Midbrain (tissue), 1 donor: ENCODE data around the gene STPG2.

Experiments used
- DNase-seq: peaks from one replicate; lab custom pipeline; 2025; lab: John Stamatoyannopoulos, UW

The STPG2 gene

DNA sequence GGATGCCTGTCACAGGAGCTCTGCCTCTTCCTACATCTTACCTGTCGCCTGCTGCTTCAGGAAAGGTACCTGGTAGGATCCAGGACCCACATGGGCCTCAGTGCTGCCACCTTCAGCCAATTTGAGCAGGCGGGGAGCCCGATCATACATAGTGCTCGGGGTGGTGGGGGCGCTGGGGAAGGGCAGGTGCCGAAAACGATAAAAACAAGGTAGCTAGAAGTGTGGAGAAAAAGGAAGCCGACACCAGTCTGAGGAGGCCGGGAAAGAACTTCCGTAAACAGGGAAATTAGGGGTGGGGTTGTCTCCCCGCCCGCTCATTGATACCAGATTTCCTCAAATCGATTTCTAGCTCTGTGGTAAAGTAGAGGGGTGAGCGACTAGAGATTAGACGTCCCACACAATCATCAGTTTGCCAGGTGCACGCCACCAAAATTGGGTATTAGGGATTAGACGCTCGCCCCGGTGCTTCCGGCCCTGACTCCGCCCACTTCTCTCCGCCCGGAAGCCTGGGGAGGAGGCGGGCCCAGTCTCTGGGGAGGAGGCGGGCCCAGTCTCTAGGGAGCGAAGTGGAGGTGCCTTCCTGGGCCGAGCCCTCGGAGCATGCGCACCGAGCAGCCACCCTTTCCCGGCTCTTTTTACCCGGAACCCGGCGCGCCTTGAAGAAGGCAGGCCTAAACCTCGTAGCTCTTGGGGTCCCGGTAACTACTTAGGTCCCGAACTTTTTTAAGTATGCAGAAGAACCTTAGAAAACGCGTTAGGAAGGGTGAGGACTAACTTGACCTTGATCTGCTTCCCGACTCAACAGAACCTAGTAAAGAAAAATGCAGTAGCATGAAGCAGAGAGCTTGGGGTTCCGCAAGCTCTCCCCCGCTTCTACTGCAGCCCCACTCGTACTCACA lies at the start of gene STPG2:
STPG2 (minus strand) TSS at position 476 of the 899 bp plus-strand sequence.
- DNase-seq, result peak; percentile 95

DNA sequence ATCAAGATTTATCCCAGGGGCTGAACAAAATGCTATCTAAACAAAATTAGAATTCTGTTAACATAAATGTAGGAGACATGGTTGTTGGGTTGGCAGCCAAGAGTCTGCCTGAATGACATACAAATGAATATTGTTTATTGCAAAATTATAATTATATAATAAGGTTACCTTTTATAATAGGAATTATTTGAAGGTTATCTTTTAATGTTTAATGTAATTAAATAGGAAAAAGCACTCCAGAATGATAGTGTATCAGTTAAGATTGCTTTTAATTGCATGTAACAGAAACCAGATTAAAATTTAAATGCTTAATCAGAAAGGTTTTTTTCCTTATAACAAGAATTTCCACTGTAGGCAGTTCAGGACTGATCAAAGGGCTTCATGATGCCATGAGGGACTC lies 42.0 kb upstream of the STPG2 start:
- DNase-seq, result no peak

DNA sequence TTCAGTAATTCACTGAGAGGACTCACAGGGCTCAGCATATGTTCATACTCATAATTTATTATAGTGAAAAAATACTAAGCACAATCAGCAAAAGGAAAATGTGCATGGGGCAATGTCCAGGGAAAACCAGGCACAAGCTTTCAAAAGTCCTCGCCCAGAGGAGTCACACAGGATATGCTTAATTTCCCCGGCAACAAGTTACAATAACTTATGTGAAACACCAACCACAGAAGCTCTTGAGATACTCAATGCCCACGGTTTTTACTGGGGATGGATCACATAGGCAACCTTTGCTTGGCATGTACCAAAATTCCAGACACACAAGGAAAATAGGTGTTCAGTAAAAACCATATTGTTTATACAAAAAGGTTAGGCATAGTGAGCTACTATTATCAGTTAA lies 38.5 kb upstream of the STPG2 start:
- no peak for DNase-seq

DNA sequence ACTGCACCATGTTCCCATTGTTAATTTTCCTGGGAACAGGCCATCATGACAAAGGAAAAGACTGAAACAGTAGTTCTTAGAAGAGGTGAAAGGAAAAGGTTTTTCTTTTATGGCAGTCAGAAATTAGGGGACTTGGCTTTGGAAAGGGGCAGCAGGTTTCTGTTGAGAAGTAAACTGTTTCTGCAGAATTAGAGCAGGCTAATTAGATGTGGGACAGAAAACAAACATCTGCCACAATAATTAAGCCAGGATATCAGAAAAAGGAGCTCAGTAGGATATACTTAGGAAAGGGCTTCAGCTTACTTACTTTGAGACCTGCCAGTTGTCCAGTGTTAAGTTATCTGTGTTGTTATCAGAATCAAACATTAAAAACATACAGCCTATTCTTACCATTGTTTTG lies 36.7 kb upstream of the STPG2 start:
- no peak for DNase-seq

DNA sequence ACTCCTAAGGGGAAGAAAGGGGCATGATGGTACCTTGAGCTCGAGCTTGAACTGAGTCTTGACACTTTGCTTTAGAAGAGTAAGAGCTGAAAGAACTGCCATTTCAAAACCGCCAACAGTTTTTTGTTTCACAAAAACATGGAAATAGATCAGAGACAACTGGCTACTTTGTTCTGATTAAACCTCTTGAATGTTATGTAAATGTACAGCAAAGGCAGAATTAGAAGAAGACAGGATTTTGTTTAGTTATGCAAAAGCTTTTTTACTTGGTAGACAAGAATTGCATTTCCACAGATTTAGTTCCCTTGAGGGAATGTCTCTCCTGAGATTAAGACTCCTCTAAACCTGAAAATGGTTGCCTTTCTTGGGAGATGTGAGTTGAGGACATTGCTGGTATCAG lies 33.3 kb upstream of the STPG2 start:
- DNase-seq, result no peak

DNA sequence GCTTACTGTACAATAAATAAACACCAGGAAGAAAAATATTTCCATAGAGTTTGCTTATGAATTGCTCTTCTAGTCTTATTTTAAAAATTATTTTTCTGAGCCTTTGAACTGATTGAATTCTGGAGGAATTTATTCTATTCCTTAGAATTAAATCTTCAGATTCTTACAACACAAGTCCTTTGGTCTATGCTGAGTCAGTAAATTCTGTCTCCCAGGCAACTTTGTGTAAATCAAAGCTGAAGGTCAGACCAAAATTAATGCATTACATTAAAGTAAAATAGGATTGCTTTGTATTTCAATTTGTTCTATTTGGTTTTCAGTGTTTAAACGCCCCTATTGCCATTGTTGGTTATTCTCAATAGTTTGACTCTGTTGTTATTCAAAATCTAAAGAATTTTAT lies 26.8 kb upstream of the STPG2 start:
- DNase-seq, result no peak

DNA sequence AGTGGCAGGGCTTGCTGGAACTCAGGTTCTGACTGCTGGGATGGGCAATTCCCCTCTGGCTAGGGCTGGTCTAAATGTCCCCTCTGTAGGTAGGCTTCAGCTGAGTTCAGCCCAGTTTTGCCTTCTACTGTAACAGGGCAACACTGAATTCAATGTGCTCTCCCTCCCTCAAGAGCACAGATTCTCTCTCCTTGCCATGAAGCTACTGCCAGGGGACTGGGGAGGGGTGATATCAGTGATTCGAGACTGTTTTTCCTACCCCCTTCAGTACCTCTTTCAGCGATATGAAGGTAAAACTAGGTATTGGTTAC lies 23.4 kb upstream of the STPG2 start:
- DNase-seq, result no peak

DNA sequence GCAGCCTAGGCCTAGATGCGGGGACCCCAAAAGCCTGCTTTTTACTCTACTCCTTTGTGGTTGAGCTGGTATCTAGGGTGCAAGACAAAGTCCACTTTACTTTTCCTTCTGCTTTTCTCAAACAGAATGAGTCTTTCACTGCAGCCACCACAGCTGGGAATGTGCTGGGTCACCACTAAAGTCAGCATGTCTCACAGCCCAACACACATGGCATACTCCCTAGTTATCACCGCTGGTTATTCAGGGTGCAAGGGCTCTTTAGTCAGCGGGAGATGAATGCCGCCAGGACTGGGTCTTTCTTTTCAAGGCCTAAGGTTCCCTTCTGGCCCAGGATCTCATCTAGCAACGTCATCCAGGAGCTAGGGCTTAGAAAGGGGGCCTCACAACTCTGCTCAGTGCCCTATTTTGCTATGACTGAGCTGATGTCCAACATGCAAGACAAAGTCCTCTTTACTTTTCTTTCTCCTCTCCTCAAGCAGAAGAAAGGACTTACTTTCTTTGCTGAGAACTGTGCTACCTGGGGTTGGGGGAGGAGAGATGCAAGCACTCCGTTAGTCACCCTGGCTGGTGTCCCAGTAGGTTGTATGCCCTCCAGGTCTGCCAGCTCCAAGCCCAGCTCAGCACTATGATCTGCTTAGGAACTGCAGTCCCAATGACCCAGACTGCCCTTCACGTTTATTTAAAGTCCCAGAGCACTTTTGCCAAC lies 22.9 kb upstream of the STPG2 start:
- no peak for DNase-seq

DNA sequence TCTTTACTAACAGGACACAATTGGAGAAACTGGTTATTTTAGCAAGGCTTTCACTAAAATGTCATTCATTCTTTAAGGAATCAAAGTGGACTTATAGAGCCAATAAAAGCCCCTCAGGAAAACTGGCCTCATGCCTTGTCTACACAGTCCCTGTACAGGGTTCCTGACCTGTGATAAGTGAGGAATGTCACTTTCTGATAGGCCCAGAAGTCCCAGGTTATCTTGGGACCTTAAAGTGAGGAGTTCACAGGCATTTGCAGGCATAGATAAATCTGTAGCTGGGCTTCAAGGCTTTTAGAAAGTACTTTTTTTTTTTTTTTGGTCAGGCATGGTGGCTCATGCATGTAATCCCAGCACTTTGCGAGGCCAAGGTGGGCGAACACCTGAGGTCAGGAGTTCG lies 19.4 kb upstream of the STPG2 start:
- DNase-seq, result no peak

DNA sequence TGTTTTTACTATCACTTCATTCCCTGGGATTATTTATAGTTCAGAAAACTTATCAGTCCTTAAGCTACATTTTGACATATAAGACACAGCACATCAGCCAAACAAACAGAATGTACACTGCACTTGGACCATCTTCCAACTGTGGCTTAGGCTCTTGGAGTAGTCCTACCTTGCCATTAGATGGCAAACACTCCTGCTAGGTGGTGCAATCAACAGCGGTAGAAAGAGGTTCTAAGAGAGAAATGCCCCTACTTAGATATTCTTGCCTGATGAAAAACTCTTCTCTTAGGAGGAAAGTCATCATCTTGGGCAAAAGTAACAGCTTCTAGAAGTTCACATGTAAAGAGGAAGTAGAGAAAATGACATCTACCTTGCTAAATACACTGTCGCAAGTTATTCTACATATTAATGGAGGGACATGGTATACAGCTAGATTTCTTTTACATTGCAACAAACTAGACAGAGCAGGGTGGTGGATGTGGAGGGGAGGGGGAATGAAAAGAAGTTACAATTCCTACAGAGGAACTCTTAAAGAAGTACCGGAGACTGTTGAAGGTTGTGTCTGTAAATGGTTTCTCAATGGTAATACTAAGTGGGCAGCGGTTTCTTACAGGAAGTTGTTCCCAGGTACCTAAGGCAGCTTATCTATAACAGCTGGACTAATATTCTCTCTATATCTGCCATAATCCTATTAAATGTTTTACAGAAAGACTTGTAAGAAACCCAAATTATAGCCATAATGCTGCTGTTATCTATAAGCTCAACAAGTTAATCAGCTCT lies 8.1 kb upstream of the STPG2 start:
- no peak for DNase-seq

DNA sequence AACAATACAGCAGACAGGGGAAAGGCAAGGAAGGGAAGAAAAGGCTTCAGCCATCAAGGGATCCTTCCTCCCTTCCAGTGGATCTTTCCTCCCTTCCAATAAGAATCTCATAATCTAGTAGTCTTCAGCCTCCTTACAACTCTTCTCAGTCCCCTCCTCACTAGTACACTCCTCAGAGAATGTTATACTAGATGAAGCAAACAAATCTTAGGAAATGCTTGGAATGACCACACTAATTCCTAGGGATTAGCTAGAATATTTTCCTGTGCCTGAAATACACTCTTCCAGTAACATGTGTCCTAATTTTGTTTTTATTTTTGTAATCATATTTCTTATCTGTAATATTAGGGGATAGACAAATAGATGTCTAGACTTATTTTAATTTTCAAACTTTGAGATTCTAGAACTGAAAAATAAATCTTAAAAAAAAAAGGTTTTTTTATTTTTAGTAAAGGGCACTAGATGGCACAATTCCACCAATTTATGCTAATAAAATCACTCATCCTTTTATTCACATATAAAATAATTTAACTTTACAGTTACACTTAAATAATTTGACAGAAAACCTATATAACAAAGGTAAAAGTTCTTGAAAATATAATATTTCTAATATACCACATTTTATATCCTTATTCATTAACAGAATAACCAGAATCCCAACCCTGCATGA lies 7.0 kb upstream of the STPG2 start:
- no peak for DNase-seq

DNA sequence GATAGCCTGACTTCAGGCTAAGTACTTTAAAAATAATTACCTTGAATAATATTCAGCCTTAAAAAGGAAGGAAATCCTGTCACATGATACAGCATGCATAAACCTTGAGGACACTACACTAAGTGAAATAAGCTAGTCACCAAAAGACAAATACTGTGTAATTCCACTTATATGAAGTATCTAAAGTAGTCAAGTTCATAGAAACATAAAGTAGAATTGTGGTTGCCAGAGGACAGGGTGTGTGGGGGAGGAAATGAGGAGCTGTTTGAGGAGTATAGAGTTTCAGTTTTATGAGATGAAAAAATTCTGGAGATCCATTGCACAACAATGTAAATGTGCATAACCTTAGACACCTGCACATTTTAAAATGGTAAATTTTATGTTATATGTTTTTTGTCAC lies 5.6 kb upstream of the STPG2 start:
- no peak for DNase-seq

DNA sequence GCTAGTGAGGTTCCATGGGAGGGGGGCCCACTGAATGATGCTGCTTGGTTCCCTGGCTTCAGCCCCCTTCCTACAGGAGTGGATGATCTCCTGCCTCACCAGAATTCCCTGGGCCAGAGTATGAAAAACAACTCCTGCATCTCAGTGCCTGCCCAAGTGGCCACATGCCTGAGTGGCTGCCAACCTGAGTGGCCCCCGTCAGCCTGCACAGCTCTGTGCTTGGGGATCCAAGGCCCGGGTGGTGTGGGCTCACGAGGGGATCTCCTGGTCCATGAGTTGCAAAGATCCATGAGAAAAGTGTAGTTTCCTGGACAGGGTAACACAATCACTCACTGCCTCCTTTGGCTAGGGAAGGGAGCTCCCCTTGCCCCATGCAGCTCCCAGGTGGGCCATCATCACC lies 17.1 kb downstream of the STPG2 start:
- DNase-seq, result no peak

DNA sequence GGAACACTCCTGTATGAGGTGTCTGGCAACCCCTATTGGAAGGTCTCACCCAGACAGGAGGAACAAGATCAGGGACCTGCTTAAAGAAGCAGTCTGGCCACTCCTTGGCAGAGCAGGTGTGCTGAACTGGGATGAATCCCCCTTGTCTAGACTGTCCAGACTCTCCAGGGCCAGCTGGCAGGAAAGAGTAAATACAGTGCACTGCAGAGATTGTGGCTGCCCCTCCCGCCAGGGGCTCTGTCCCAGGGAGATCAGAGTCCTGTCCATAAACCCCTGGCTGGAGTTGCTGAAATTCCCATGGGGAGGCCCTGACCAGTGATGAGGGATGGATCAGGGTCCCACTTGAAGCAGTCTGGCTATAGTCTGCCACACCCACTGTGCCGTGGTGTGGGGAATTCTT lies 17.7 kb downstream of the STPG2 start:
- no peak for DNase-seq

DNA sequence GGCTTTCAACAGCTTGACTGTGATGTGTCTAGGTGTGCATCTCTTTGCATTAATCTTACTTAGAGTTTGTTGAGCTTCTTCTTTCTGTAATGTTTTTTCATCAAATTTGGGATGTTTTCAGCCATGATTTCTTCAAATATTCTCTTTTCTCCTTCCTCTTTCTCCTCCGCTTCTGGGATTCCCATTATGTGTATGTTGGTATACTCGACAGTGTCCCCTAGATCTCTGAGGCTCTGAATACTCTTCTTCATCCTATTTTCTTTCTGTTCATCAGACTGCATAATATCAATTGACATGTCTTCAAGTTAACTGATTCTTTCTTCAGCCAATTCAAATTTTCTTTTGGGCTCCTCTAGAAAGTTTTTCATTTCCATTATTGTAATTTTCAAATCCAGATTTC lies 25.9 kb downstream of the STPG2 start:
- no peak for DNase-seq

DNA sequence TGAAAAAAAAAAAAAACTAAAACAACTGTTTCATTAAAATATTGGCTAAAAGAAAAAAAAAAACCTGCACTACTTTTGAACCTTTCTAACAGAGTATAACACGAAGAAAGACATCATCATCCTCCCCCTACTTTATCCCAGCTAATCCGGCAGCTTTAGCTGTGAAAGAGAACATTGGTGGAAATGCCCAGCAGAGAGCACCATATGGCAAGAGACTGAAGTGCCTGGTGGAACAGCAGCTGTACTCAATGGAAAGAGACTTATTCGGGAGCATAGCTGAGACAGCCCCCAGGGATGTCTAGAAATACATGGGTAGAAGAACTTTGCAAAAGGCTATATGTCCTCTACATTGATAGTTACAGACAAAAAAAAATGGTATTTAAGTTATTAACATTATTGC lies 30.3 kb downstream of the STPG2 start:
- DNase-seq, result peak; percentile 63

DNA sequence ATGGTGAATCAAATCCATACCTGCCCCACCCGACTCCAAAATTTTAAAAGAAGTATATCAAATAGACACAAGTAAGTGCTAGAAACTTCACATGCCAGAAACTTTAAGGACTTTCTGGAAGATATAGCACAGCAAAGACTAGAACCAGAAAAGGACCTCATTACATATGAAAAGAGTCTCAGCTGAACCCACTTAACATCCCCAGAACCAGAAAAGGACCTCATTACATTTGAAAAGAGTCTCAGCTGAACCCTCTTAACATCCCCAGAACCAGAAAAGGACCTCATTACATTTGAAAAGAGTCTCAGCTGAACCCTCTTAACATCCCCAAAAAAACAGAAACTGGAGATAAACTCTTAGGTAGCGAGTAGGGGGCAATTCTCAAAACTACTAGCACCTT lies 32.3 kb downstream of the STPG2 start:
- no peak for DNase-seq

DNA sequence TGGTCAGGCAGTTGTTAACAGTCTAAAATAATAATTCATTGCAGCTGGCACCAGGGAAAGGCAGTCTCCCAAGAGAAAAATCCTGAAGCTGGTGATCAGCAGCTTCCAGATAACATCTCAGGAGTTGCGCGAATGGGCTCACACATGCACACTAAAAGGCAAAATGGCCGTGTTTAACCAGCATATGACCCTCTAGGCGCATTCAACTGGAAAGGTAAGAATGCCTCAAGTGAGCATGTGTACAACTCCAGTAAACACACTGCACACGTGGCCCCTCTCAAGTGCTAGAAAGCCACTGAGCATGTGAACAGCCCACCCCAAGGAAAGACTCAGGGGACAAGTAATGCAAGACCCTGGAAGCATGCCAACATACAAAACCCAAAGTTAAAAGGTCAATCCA lies 33.1 kb downstream of the STPG2 start:
- DNase-seq, result no peak

DNA sequence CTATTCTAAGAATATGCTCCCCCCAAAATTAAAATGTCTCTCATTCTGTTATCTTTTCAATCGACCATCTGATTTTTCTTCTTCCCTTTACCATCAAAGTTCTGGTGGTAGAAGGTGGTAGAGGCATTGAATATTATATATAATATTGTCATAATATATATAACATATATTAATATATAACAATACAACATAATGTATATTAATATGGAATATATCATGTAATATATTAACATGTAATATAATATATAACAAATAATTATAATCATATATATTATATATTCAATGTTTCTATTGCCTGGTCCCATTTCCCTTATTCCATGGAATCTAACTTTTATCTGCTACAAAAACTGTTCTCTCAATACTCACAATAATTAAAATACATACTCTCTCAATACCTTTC lies 40.6 kb downstream of the STPG2 start:
- no peak for DNase-seq

DNA sequence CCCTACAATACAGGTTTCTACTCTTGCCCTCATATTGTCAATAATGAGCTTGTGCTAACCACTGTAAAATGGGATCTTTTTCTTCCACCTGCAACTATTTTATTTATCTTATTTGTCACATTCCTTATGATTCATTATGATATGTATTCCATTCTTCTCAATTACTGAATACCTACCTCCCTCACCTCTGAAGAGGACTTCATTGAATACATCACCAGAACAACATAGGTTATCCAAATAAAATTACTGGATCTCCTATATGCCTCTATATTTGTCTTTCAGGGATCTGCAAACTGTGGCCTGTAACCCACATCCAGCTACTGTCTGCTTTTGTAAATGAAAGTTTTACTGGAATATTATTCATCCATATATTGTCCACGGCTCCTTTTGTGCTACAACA lies 41.3 kb downstream of the STPG2 start:
- DNase-seq, result no peak

DNA sequence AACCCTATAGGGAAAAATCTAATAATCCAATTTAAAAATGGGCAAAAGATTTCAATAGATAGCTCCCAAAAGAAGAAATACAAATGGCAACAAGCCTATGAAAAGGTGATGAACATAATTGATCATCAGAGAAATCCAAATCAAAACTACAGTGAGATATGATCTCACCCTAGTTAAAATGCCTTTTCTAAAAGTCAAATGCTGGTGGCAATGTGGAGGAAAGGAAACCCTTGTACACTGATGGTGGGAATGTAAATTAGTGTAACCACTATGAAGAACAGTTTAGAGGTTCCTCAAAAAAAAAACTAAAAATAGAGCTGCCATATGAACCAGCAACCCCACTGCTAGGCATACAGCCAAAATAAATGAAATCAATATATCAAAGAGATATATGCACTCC lies 44.5 kb downstream of the STPG2 start:
- DNase-seq, result no peak

DNA sequence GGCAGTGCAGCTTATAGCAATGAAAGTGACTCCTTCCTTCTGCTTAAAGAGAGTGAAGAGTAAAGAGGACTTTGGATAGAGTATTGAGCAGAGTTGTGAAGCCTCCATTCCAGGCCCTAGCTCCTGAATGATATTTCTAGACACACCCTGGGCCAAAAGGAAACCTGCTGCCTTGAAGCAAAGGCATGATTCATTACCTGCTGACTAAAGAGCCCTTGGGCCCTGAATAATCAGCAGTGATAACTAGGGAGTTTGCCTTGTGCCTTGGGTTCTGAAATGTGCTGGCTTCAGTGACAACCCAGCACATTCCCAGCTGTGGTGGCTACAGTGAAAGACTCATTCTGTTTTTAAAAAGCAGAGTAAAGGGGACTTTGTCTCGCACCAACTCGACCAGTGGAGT lies 49.2 kb downstream of the STPG2 start:
- DNase-seq, result no peak
